ENCODE data around the gene ADISSP.

GRCh38 chr20:3797592-3798372, 30.2 kb upstream of the ADISSP start:
- TF ChIP-seq CTCF (IDR thresholded peaks at IDR 0.05): no peak
- TF ChIP-seq POLR2A (IDR thresholded peaks at IDR 0.05): no peak

Data from thyroid gland (tissue), 4 donors.